ENCODE data around the gene PSMD13.

GRCh38 chr11:217704-218103 lies 19.1 kb upstream of the PSMD13 start:
- TF ChIP-seq POLR2A (IDR thresholded peaks at IDR 0.05) = no peak
- no peak for TF ChIP-seq CTCF (IDR thresholded peaks at IDR 0.05)
- no peak for TF ChIP-seq POLR2AphosphoS5 (IDR thresholded peaks at IDR 0.05; ENCODE audit: insufficient read depth in 1 of 2, low read depth in 1 of 2)

Data from vagina (tissue), 2 donors.